Left renal pelvis (tissue), 4 donors: ENCODE data around the gene WDFY3. TPM values are rescaled to one million over a fixed set of nuclear protein-coding genes. Genes with fewer than 3 reads are reported as not detected.
A peak's percentile ranks its signal among the peaks of the same experiment; 100 is the strongest.

Source experiments
- DNase-seq, 4 donors: peaks; one replicate each; pipeline ENCODE4 v3.0.0-alpha.2; 2013; ENCODE audit warnings: low read depth in 4 of 4, low spot score in 3 of 4
- polyA plus RNA-seq, 4 donors: library from polyadenylated mRNA; unstranded; fragments of 120-200 nt; gene quantifications; one replicate each; pipeline ENCODE4 v1.2.1, GENCODE V29; 2013; ENCODE audit not compliant: insufficient read length in 4 of 4

Gene WDFY3, protein sequence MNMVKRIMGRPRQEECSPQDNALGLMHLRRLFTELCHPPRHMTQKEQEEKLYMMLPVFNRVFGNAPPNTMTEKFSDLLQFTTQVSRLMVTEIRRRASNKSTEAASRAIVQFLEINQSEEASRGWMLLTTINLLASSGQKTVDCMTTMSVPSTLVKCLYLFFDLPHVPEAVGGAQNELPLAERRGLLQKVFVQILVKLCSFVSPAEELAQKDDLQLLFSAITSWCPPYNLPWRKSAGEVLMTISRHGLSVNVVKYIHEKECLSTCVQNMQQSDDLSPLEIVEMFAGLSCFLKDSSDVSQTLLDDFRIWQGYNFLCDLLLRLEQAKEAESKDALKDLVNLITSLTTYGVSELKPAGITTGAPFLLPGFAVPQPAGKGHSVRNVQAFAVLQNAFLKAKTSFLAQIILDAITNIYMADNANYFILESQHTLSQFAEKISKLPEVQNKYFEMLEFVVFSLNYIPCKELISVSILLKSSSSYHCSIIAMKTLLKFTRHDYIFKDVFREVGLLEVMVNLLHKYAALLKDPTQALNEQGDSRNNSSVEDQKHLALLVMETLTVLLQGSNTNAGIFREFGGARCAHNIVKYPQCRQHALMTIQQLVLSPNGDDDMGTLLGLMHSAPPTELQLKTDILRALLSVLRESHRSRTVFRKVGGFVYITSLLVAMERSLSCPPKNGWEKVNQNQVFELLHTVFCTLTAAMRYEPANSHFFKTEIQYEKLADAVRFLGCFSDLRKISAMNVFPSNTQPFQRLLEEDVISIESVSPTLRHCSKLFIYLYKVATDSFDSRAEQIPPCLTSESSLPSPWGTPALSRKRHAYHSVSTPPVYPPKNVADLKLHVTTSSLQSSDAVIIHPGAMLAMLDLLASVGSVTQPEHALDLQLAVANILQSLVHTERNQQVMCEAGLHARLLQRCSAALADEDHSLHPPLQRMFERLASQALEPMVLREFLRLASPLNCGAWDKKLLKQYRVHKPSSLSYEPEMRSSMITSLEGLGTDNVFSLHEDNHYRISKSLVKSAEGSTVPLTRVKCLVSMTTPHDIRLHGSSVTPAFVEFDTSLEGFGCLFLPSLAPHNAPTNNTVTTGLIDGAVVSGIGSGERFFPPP (N-terminal part only)
- 10 to 100 TPM; 24.9 to 56.9 (median 49.4) TPM for polyA plus RNA-seq

DNA sequence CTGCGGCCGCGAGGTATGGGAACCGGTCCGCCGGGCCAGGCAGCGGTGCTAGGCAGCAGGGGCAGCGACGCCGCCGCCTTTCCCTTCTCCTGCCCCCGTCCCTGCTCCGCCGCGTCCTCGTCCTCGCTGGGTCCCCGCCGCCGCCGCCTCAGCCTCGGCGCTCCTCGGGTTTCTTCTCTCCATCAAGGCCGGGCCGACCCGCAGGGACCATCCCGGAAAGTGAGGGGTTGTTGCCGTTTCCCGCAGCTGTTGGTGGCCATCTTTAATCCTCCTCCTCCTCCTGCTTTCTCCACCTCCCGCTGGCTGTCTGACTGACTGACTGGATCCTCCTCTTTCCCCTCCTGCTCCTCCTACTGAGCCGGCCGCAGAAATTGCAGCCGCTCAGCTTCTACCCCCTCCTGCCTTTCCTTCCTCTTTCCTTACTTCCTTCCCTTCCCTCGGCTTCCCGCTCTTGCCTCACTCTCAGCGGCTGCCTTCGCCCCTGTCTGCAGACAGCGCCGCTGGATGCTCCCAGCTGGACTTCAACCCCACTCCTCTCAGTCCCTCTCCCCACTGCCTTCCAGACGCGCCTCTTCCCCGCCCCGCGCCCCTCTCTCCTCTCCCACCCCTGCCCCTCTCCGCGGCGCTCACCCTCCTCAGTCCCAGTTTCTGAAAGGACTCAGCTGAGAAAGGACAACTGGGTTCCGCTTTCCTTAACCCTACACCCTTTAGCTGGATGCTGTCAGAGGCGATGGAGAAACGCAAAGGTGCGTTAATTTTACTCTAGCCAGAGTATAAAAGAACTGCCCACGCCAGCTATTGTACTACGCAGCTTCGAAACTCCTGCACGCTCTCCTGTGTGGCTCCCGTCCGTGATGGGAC is at the start of gene WDFY3:
WDFY3 (minus strand) TSS at position 309 of the 861 bp plus-strand sequence. CDS start 106,099 bp downstream, outside the sequence.
- DNase-seq, result peak; percentile 76 to 80 (median 79)

DNA sequence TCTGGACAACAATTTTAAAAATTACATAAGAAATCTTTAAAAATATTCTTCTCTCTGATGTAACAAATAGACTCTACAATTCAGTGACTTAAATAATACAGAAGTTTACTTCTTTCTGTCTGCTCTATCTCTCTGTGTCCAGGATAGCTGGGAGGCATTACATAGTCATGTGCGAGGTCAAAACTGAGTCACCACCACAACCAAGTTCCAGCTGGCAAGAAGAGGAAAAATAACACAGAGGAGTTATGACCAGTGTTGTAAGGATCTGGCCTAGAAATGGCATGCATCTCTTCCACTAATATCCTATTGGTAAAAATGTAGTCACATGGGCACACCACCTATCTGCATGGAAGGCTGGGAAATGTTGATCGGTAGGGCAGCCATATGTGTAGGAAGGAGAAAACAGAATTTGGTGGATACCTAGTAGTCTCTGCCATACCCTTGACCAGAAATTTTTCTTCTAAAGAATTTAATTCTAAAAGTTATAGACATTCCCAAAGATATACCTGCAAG is 39.4 kb upstream of the WDFY3 start:
- no peak for DNase-seq

DNA sequence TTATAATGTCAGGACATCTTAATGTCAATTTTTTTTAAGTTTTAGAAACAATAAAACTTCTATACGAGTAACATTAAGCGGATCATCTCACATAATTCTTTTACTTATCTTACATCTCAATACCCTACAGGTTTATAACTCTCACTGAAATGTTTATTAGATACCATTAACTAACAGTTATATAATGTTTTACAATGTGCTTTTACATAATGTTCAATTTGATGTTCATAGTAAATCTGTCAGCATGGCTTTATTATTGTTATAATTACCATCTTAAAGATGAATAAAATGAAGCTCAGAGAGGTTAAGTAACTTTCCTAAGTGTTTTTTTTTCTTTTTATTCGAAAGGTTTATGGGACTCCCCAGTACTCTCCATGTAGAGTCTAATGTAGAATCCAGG is 33.9 kb upstream of the WDFY3 start:
- no peak for DNase-seq

DNA sequence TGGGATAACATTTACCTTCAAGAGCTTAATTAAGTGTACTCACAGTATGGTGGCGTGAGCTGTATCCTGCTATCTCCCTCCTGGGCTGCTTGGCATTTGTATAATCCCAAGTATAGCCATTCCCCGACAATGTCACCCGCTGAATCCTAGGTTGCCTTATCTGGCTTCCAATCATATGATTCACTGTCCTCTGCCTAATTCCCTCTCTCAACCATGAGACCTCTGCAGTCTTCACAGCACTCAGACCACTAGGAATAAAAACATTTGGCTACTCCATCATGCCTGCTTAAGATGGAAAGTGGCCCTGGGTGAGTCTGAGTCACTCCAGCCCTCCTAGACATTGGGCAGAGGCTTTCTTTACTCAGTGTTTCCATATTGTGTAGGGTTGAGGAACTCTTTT is 28.9 kb upstream of the WDFY3 start:
- DNase-seq, result no peak

DNA sequence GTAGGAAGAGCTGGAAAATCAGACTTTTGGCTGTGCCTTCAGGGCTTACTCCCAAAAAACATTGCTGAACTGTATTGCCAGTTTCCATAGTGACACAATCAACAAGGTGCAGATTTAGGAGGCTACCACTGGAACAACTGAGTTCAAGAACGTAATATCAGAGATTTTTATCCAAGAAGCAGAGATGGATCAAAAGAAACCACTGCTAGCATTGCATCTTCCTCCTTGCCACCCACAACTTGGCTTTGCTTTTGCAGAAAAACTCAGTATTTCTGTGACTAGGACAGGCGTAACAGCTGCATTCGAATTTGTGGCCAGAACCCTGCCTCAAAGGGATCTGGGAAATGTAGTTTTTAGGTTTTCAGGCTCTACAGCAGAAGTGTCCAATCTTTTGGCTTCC is 27.8 kb upstream of the WDFY3 start:
- no peak for DNase-seq

DNA sequence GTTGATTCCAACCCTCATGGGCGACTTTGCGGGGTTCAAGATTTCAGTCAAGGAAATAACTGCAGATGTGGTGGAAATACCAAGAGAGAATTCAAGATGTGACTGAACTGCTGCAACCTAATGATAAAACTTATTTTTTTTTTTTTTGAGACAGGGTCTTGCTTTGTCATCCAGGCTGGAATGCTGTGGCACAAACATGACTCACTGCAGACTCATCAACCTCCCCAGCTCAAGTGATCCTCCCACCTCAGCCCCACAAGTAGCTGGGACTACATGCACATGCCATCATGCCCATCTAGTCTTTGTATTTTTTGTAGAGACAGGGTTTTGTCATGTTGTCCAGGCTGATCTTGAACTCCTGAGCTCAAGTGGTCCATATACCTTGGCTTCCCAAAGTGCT is 19.5 kb upstream of the WDFY3 start:
- no peak for DNase-seq

DNA sequence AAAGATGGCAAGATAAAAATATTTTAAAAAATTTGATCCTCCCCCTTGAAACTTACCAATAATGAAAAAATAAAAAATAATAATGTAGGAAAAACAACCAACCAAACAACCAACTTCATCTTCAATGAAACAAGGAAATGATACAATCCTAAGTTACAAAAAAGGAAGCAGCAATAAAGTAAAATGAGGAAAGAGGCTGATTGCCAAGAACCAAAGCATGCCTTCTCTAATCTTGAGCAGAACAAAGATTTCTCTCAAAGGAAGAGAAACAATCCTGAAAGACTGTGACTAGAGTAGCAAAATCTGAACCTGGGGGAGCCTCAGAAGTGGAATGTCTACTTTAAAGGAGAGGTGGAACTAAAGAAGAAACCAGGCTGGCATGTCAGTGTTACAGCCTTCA is 10.9 kb upstream of the WDFY3 start:
- DNase-seq, result no peak

DNA sequence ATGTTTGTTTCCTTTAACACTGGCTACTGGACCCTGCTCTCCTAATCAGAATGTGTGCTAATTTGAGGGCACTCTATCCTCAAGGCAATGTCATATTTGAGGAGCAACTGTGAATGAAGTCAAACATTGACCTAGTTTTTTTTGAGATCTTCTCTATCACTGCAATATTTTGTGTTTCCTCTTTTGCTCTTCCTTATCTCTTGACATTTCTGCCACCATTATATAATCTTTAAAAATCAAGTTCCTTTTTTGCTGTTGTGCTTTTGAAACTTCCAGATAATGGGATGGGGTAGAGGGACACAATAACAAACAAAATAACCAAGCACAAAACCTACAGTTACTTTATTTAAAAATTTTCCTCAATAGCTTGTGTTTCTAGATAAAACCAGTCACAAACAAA is 7.4 kb upstream of the WDFY3 start:
- DNase-seq, result no peak

DNA sequence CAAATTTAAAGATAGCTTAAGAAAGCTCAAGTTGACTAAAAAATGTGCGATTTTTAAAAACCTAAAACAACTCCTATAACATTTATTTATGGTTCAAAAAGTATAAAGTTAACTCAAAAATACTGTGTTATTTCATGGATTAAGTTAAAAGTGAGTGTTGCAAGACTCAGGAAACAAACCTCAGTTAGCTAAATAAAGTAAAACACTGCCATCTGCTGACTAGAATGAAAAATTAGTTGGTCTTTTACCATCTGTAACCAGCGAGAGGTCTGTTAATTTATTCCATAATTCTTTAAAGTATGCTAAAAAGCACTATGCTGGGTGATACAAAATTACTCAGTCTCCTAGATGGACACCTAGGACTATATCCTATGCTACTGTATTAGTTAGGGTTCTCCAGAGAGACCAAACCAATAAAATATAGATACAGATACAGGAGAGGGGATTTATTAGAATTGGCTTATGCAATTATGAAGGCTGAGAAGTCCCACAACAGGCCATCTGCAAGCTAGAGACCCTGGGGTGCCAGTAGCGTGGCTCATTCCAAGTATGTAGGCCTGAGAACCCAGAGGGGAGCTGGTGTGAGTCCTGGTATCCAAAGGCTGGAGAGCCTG is 4.9 kb upstream of the WDFY3 start:
- no peak for DNase-seq

DNA sequence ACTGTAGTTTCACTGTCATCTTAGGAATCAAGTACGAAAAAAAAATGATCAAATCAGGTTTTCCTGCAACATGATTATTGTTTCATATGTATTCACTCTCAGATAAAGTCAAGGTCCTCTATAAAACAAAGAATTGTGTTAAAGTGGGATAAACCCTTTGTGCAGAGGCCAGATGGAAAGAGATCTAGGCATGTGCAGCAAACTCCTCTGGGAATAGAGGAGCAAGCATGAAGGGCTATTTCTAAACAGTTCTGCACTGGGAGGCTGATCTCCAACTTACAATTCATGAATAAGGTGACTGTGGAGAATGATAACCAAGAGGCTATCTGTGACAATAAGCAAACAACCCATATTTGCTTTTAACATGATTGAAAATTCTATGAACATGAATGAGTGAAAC is 2.4 kb upstream of the WDFY3 start:
- no peak for DNase-seq

DNA sequence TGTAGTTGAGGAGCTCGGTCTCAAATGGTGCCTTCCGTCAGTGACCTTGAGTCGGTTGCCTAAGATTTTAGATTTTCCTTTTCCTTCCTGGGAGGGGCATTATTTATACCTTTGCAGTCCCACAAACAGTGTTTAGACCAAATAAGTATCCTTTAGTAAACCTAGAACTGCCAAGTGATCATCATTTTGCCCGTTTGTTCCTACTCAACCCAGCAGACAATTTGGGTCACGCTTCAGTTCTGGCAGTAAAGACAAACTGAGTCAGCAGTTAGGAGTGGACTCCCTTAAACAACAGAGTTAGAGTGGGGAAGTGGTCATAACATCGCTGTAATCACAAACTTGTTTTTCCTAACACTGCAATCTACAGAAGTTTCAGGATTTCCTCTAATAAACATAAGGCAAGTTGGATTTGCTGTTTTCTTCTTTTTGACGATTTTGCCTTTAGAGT is 777 bp upstream of the WDFY3 start:
- no peak for DNase-seq

DNA sequence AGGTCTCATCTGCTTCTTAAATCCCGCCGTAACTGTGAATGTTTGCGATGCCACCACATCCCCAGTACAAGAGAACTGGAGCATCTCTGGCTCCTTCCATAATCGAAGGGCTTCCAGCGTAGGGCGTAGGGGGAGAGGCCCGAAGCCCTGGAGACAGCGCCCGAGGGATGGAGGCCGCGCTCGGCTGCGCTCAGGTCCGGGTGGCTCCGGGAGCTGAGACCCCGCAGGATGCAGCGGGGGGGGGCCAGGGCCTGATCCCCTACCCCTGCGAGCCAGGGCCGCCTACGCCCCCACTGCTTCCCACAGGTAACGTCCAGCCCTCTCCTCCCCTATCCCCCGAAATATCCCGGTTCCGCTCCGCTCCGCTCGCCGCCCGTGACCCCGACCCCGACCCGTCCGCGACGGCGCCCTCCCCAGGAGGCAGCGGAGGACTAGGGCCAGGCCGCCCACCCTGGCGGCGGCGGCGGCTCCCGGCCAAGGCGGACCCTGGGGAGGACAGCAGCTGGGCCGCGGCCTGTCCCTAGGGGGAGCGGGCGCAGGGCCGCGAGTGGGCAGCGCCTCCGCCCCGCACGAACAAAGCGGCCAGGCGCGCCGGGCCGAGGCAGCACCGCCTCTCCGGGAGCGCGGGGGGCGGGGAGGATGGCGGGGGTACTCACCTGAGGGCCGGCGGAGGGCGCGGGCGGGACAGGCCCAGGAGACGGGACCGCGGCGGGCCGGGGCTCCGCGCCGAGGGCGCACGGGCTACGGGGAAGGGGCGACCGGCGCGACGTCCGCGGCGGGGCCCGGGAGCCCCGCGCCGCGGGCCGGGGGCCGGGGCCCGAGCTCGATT is 723 bp downstream of the WDFY3 start:
- peak in 1 of 4 donors; percentile 42 for DNase-seq

DNA sequence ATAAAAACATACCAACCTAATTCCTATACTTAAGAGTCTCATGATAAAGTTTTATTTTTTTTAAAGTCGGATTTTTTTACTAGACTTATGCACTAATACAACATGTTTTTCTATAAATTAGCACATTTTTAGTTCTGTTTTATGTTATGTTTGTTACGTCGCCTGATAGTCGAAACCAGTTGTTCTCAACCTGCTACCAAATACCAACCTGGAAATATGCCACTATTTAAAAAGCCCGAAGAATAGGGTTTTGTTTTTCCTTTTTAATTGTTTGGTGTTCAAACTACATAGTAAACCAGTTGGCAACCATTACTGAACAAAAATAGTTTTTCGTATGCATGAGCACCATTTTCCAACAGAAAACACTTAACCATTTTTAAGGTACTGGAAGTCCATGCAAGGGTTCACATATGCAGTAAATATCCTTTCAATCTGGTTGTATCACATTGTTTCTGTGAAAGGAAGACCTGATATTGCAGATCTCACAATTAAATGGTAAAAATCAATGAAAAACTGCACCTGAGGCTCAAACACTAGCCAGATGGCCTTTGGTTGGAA is 1.4 kb downstream of the WDFY3 start:
- no peak for DNase-seq

DNA sequence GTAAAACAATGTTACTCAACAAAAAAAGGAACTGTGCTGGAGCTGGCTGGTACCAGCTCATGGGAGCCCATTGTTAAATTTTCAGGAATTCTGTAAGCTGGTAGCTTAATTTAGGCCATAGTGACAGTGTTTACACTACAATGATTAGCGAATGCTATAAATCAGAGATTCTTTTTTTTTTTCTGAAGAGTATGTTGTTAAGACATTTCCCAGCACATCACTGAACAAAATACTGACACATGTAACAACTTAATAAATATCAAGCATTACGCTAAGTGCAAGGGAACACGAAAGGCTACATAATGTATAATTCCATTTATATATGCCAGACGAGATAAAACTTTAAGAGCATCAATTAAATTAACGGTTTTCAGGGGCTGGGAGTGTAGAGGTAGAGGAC is 4.4 kb downstream of the WDFY3 start:
- DNase-seq, result no peak

DNA sequence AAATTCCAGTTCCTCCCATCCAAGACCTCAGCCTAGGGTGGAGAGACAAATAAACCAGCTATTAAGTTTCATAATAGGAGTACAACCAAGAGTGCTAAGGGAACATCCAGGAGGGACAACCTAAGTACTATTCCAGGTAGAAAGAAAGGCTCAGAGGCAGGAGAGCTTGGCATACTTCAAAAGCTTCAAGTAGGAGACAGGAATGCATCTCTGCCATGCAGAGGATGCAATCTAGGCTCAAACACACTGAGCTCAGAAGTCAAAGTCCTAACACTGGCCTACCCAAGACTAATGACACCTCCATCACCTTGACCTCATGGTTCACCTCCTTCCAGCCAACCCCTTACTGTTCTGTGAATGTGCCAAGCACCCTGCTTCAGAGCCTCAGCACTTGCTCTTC is 8.1 kb downstream of the WDFY3 start:
- no peak for DNase-seq

DNA sequence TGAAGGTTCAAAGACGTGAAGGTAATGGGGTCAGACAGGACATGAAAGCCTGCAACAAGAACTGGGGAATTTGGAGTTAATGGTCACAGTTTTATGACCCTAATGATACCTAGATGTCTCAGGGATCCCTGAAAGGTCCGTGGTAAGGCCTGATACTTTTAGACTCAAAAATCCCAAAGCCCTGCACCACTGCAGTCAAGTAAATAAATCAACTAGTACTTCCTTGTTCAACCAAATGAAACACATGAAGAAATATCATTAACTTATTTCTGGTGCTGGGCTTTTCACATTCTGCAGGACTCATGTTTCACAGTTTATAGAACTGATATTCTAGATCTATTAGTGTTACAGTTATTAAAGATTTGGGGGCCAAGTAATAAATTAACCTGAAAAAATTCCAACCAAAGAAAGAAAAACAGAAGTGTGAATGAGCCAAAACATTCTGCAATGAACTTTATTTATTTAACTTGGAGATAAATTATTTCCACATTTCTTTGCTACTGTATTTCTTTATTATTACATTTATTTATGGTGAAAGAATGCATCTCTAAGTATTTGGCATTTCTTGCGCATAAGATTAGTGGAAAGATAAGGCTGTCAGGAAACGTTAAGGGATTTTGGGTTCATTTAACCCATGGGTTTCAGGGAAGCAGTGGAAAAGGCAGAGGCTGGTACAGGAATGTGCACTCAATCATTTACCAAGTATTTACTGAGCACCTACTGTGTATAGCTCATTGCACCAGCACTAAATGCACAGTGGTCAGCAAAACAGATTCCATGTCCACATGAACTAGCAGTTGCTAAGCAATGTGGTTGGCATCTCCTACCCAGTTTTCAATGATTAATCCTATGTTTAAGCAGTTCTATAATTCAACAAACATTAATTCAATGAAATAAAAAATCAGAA is 8.7 kb downstream of the WDFY3 start:
- DNase-seq, result no peak

DNA sequence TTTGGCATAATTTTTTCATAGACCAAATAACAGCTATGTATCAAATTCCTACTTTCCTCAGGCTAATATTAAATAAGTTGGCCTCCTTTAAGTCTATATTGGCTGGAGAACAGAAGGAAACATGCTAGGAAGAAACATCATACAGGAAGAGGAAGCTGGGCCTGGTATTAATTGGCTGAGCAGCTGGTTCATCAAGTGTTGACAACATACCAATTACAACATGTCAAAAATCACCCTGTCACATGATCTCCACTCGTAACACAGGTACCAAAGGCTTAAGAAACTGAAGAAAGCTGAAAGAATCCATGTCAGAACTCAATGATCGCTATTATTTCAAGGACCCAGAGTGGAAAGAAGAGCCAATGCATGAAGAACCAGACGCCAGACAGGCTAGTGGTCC is 10.5 kb downstream of the WDFY3 start:
- DNase-seq, result no peak
